Panc1 (cell line): Measurements from ENCODE around the gene ACTR1B. TPM values are rescaled to one million over a fixed set of nuclear protein-coding genes. Genes with fewer than 3 reads are reported as not detected.

Experiments used
- ATAC-seq: fragments of 200-7000 bp; cut with Tn5 transposase; 2 replicates; pipeline ENCODE4 v1.9.1; 2020; ENCODE audit warnings: mild to moderate bottlenecking, moderate library complexity
- BruUV-seq: library from RNA; stranded (reverse); fragments of 400-500 nt; replicated peaks from 2 replicates; lab custom pipeline; 2021; lab: Mats Ljungman, UMichigan
- CTCF ChIA-PET: fragments of 300-600 bp; sonication (Branson Sonifier 250); formaldehyde crosslinking; loops from one replicate; lab custom pipeline; 2022; ENCODE audit warnings: antibody characterized with exemption; lab: Charles Lee
- POLR2A ChIA-PET: fragments of 300-600 bp; sonication (Branson Sonifier 250); formaldehyde crosslinking; loops from one replicate; lab custom pipeline; 2022; ENCODE audit warnings: antibody characterized with exemption; lab: Charles Lee
- DNase-seq: peaks from one replicate; pipeline ENCODE4 v3.0.0-alpha.2; 2010; ENCODE audit warnings: low read depth, low spot score
- H3K27ac ChIP-seq: 2 replicates; pipeline ENCODE4 v1.5.1; 2011; ENCODE audit warnings: mild to moderate bottlenecking, low read length, inconsistent platforms
- H3K27me3 ChIP-seq: fragments of 200-500 bp; sonication (Bioruptor generic); 2 replicates; pipeline ENCODE4 v1.6.0; 2014; ENCODE audit warnings: low read length, inconsistent platforms; ENCODE audit not compliant: control insufficient read depth, insufficient read depth
- H3K36me3 ChIP-seq: fragments of 200-500 bp; sonication (Bioruptor generic); 2 replicates; pipeline ENCODE4 v1.5.1; 2014; ENCODE audit warnings: inconsistent platforms, mild to moderate bottlenecking, low read length, moderate library complexity; ENCODE audit not compliant: control insufficient read depth, insufficient read depth
- H3K4me1 ChIP-seq: 2 replicates; pipeline ENCODE4 v1.5.1; 2011; ENCODE audit warnings: inconsistent platforms, mild to moderate bottlenecking, low read length, moderate library complexity; ENCODE audit not compliant: control insufficient read depth, insufficient read depth
- H3K4me3 ChIP-seq, 2 experiments: 2 replicates each; pipeline ENCODE4 v1.5.1; 2011 to 2012; ENCODE audit warnings: low read depth in 2 of 2, low read length in 2 of 2, mild to moderate bottlenecking in 2 of 2, inconsistent platforms in 1 of 2, moderate library complexity in 1 of 2
- H3K9me3 ChIP-seq: fragments of 200-500 bp; sonication (Bioruptor generic); 2 replicates; pipeline ENCODE4 v1.5.1; 2014; ENCODE audit warnings: low read depth, mild to moderate bottlenecking, inconsistent platforms, low read length, moderate library complexity; ENCODE audit not compliant: control insufficient read depth, insufficient read depth
- CTCF ChIP-seq: fragments of 450-650 bp; IDR thresholded peaks from 2 replicates; pipeline ENCODE4 v1.5.1; 2017; ENCODE audit warnings: mild to moderate bottlenecking
- POLR2AphosphoS5 ChIP-seq: IDR thresholded peaks from 2 replicates; pipeline ENCODE4 v1.6.1; 2012; ENCODE audit warnings: mild to moderate bottlenecking, low read depth, low read length, moderate library complexity
- REST ChIP-seq, 2 experiments: IDR thresholded peaks; 2 replicates each; pipeline ENCODE4 v1.6.1; 2011 to 2012; ENCODE audit warnings: low read depth in 2 of 2, control low read depth in 1 of 2, low read length in 1 of 2, mild to moderate bottlenecking in 1 of 2, moderate library complexity in 1 of 2; ENCODE audit not compliant: insufficient read depth in 1 of 2
- SIN3A ChIP-seq: IDR thresholded peaks from 2 replicates; pipeline ENCODE4 v1.6.1; 2012; ENCODE audit warnings: low read depth, mild to moderate bottlenecking, low read length, moderate library complexity, borderline replicate concordance; ENCODE audit not compliant: insufficient read depth
- TCF7L2 ChIP-seq: IDR thresholded peaks from 2 replicates; pipeline ENCODE4 v1.6.1; 2011; ENCODE audit warnings: mild to moderate bottlenecking, low read depth, low read length, inconsistent platforms
- in situ Hi-C: cut with HindIII; loops from 2 replicates; pipeline ENCODE4 v1.10.0; 2016; ENCODE audit warnings: low sequenced_read_pairs, low pct_unique_long_range_greater_than_20kb
- intact Hi-C: fragments of 100-400 bp; cut with micrococcal nuclease; formaldehyde crosslinking; loops from one replicate; pipeline ENCODE4 v1.10.0; 2022; ENCODE audit not compliant: unreplicated experiment
- total RNA-seq: library from RNA; stranded (reverse); gene quantifications from one replicate; pipeline ENCODE4 v1.2.1, GENCODE V29; 2021; ENCODE audit not compliant: unreplicated experiment

ACTR1B gene
- total RNA-seq, 1 experiment from 2014 or later: 28.1 TPM

GRCh38 chr2:97701851-97702465, 38.1 kb upstream of the ACTR1B start:
- no peak for DNase-seq
- ATAC-seq: no peak
- in situ Hi-C loops (no loop called here), intact Hi-C loops (loop anchor here (10.0 kb wide), 1 partner anchor 683 kb away; no protein-coding TSS in a partner anchor)
- Histone ChIP-seq H3K36me3 (no peaks in the 10 kb centered on the region), H3K4me1 (no peaks in the 10 kb centered on the region), H3K4me3 (no peak overlapping the region), H3K9me3 (no peaks in the 10 kb centered on the region), H3K27me3 (no peaks in the 10 kb centered on the region), H3K27ac (no peak overlapping the region)
- no TSS peak for BruUV-seq
- TF ChIP-seq CTCF (no peak), SIN3A (no peak), TCF7L2 (no peak), POLR2AphosphoS5 (no peak), REST (IDR thresholded peaks at IDR 0.05; ENCODE audit: insufficient read depth in 1 of 2, low read depth in 2 of 2, low read length in 1 of 2) (no peak)
- CTCF ChIA-PET: interaction anchor here (0.9 kb wide), 1 partner anchor 111 kb away, joined by 4 read pairs; no protein-coding TSS in a partner anchor
- POLR2A ChIA-PET: no interaction called here

GRCh38 chr2:97701186-97701585, 37.3 kb upstream of the ACTR1B start:
- intact Hi-C loops (loop anchor here (10.0 kb wide), 1 partner anchor 684 kb away; no protein-coding TSS in a partner anchor), in situ Hi-C loops (no loop called here)
- DNase-seq (no peak), ATAC-seq (no peak)
- no TSS peak for BruUV-seq
- ChIA-PET POLR2A (no interaction called here), CTCF (interaction anchor here (0.9 kb wide), 1 partner anchor 111 kb away, joined by 4 read pairs; no protein-coding TSS in a partner anchor)
- no peaks in the 10 kb centered on the region for H3K9me3 ChIP-seq
- no peak overlapping the region for H3K27ac ChIP-seq
- no peaks in the 10 kb centered on the region for H3K4me1 ChIP-seq
- TF ChIP-seq POLR2AphosphoS5 (no peak), TCF7L2 (no peak), CTCF (no peak), SIN3A (no peak), REST (IDR thresholded peaks at IDR 0.05; ENCODE audit: insufficient read depth in 1 of 2, low read depth in 2 of 2, low read length in 1 of 2) (no peak)
- no peak overlapping the region for H3K4me3 ChIP-seq
- H3K36me3 ChIP-seq: no peaks in the 10 kb centered on the region
- H3K27me3 ChIP-seq: no peaks in the 10 kb centered on the region
